Kasumi-1 (cell line): ENCODE data around the gene H6PD.

Experiments
- DNase-seq, 2 experiments: peaks; one replicate each; lab custom pipeline; 2025; lab: John Stamatoyannopoulos, UW

Gene H6PD

DNA sequence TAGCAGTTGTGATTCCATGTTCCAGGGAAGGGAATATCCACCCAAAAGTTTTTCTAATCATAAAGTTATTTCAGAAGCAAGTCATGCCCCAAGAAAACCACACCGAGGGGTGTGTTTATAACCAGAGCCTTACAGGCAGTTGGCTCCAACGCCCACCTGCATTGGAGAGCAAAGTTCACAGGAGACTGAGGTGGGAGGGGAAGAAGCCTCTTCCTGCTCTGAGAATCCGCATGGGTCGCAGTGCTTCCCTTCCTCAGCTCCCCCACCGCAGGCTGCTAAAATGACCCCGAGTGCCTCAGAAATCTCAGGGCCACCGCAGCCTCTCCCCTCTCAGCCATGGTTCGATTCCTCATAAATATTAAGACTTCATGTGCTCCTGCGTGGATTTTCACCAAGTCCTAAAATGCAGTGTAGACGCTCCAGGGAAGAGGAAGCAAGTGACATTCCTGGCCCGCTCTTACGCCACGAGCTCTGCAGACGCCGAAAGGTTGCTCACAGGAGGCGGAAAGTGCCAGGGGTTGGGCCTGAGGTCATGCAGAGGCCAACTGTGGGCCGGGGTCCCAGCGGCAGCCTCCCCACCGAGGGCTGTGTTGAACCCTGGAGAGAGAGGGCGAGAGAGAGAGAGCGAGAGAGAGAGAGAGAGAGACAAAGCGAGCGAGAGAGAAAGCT, 44.7 kb downstream of the H6PD start:
- DNase-seq, result no peak

DNA sequence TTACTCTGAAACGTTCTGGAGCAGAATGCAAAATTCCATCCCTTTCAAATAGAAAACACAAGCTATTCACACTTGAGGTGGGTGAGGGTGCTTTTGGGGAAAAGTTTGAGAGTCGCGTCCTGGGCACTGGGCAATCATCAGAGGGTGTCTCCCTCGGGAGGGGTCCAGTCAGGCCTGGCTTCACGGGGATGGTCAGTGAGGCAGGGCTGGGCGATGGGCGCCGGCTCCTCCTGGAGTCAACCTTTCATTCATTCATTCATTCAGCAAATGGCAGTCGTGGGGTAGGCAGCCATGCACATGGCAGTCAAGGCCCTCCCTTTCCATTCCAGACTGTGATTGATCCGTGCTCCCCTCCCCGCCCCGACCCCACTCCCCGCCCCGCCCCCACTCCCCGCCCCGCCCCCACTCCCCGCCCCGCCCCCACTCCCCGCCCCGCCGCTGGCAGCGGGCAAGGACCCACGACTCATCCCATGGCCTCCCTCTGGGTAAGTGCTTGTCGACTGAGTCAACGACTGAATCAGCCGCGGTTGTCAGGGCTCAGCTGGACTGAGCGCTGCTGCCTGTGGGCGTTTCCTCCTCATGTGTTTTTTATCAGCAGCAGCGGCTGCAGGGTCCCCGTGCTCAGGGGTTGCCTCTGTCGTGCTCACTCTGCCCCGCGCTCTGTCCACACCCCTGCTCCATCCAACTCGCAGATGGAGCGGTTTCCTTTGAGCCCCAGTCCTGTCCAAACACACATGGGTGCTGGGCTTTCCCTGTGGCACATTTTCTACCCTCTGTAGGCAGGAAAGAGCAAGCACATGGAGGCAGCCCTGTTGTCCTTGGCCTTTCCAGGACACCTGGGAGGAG, 45.7 kb downstream of the H6PD start:
- DNase-seq, result no peak

DNA sequence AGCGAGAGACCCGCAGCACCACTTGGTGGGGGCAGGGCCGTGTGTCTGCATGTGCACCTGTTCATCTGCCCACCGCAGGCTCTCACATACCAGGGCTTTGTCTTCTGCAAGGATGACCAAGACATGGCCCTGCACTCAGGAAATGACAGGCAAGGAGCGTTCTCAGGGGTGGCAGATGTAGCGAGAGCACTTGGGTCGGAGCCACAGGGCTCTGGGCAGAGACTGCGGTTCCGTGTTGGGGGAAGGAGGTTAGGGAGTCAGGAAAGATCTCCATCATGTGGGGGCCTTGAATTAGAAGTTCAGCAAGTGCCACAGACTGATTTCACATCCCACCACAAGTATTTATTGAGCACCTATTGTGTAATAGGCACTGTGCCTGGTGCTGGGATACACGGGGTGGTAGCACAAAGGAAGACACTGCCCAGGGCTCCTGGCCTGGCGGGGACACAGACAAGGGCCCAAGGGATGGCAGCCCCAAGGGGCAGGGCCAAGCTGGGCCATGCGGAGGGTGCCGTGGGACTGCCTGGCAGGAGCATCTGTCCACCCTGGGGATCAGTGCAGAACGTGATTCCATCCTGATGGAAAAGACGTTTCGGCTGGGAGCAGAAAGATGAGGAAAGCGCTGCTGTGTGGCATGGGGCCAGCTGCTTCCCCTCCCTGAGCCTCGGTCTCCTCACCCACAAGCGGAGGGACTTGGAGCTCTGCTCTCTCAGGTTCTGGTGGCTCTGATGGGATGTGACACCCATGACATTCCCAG, 46.7 kb downstream of the H6PD start:
- DNase-seq, result no peak

- DNase-seq, result no peak
Measured at GRCh38 chr1:9281908-9282695, 47.5 kb downstream of the H6PD start.

- no peak for DNase-seq
Measured at GRCh38 chr1:9282696-9282955, 48.1 kb downstream of the H6PD start.

GRCh38 chr1:9284061-9284460, 49.5 kb downstream of the H6PD start:
- no peak for DNase-seq

- DNase-seq, result no peak
Measured at GRCh38 chr1:9286556-9286955, 52.0 kb downstream of the H6PD start.

DNA sequence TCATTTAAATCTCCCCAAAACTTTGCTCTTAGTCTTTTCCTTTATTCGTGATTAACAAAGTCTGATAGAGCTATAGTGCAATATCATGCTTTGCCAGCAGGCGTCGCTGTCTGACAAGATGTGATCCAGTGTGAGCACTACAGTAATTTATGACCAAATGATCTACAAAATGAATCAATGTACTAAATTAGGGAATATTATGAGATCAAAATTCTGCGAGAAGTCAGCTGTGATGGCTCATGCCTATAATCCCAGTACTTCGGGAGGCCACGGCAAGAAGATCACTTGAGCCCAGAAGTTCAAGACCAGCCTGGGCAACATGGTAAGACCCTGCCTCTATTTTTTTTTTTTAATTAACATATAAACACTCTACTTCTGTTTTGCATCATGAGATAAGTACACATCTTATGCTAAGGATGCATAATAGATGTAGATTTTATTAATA, 54.5 kb downstream of the H6PD start:
- peak; percentile 46 to 47 for DNase-seq

DNA sequence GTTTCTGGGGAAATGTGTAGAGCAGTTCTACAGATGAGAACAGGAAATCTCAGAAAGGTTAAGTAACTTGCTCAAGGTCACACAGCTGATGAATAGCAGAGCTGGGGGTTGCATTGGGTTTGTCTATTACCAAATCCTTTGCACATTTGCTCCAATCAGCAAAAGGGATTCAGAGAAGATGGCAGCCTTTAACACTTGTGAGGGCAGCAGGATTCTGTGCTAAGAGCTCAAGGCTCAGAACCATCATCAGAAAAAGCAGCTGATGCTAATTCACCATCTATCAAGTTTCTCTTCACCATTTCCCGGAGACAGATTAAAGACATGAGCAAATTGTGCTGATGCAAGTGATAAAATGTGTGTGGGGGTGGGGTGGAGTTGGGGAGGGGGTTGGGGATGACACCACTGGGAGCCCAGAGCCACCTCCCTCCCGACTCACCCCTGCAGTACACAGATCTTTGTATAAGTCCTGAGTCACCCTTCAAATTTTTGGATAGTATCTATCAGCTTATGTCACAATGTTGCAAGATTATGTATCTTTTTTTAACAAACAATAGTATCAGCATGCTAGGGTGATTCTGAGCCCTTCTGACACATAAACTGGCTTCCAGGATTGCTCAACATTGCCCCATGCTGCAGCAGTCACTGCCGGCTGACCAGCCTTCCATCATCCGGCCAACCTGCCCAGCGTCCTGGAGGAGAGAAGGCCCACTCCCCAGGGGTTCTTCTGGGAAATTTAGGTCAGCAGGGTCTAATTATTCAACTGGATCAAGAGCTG, 55.3 kb downstream of the H6PD start:
- no peak for DNase-seq

GRCh38 chr1:9291914-9292360, 57.4 kb downstream of the H6PD start:
- DNase-seq, result no peak

DNA sequence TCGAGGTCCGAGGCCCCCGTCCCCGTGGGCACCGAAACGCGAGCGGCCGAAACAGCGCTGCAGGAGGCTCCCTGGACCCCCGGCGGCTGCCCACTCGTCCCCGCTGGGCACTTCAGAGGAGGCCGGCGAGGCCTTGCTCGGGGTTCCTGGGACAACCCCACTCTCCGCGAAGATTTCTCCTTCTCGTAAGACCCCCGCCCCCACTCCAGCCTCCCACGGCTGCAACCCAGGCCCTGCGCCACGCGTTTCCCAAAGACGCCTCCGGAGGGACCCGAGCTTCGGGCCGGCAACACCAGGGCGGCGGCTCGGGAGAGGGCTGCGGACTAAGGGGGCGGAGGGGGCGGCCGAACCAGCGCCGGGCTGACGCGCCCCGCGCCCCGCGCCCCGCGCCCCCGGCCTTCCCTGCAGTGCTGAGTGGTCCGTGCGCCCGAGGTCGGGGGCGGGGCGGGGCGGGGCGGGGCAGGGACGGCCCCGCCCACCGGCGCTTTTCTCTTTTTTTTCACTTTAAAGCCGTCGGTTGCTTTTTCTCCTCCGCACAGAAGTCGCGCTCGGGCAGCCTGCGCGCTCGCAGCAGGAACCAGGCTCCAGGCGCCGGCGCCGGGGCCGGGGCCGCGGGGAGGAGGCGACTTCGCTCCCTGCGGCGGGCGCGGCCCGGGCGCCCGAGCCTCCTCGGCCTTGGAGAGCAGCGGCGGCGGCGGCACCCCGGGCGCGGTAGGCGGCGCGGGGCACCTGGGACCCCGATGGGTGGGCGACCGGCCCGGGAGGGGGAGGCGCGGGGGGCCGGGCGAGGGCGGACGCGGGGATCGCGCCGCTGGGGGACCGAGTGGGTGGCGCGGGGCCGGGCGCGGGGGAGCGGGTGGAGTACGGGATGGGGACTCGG, 58.0 kb downstream of the H6PD start, which contains the start of gene SPSB1:
Gene SPSB1, plus strand, starts transcription at position 534 of the 880 bp plus-strand sequence. CDS start 62,998 bp downstream, outside the sequence.
- DNase-seq, result peak; percentile 7 to 39

DNA sequence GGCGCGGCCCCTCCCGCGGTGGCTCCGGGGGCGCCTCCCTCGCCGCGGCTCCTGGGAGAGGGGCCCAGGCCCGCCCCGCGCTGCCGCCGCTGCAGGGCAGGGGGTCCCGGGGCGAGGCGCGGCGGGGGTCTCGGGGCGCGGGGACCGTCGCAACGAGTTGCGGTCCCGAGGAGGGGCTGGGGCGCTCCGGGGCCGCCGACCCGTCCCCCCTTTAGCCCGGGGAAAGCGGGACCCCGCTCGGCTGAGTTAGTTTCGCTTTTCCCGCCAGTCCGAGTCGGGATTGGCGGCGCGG, 58.6 kb downstream of the H6PD start:
- no peak for DNase-seq

GRCh38 chr1:9293533-9294404, 59.2 kb downstream of the H6PD start:
- peak; percentile 12 to 15 for DNase-seq

- no peak for DNase-seq
Measured at GRCh38 chr1:9294405-9294773, 59.8 kb downstream of the H6PD start.

- DNase-seq, result no peak
Measured at GRCh38 chr1:9294910-9295636, 60.5 kb downstream of the H6PD start.

GRCh38 chr1:9295884-9296283, 61.3 kb downstream of the H6PD start:
- no peak for DNase-seq

- DNase-seq, result no peak
Measured at GRCh38 chr1:9296850-9297249, 62.3 kb downstream of the H6PD start.

DNA sequence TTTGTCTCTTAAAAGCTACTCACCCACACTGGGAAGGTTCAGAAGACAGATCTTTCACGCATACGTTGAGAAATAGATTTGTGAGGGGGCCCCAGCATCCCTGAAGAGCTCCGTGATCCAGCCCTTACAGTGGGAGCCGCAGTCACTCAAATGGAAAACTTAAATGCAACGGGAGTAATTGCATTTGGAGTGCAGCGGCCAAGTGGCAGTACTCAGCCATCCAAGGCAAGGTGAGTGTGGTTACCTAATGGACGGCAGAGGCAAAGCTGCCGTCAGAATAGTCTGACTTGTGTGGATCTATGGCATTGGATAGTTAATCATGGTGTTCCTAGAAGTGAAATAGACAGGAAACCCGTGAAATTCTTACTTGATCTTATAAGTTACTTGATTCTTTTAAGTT, 63.3 kb downstream of the H6PD start:
- DNase-seq, result no peak

GRCh38 chr1:9298282-9298681, 63.7 kb downstream of the H6PD start:
- DNase-seq, result no peak
